Measurements from ENCODE around the gene MAG.
A peak's percentile ranks its signal among the peaks of the same experiment; 100 is the strongest.
"Not testable (repeated sequence)": the region's sequence is repeated elsewhere in the genome, so short reads cannot be mapped to it uniquely, and the experiment has no call there.

Gene MAG

DNA sequence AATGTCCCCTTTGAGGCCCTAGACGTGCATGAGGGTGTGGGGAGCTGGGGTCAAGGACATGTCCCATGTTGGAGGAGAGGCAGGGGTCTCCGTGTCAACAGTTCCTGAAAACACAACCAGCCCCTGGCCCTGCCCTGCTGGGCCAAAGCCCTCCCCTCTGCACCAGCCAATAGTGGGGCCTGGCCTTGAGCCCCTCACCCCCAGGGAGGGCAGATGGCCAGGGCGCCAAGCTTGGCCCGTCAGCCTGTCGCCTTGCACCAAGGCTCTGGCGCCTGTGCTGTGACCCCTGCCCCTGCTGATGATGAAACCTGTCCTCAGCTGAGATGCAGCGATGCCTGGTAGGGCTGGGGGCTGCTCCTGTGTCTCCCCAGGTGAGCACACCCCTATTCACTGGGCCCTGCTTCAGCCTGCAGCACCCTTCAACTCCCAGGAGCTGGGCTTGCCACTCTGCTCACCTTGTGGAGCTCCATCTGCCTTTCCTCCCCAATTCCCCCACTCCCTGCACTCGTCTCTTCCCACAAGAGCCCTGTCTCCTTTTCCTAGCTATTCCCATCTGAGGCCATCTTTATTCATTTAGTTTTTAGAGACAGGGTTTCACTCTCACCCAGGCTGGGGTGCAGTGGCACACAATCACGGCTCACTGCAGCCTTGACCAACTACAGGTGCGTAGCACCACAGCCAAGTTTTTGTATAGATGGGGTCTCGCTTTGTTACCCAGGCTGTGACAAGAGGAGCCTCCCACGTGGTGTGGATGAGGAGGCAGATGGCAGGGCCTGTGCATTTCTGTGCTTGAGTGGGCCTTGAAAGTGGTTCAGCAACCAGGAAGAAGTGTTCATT, 11.8 kb upstream of the MAG start:
- no peak for DNase-seq (ENCODE audit: low read depth in 3 of 3)

GRCh38 chr19:35281303-35281702, 10.7 kb upstream of the MAG start:
- no peak for DNase-seq (ENCODE audit: low read depth in 3 of 3)

DNA sequence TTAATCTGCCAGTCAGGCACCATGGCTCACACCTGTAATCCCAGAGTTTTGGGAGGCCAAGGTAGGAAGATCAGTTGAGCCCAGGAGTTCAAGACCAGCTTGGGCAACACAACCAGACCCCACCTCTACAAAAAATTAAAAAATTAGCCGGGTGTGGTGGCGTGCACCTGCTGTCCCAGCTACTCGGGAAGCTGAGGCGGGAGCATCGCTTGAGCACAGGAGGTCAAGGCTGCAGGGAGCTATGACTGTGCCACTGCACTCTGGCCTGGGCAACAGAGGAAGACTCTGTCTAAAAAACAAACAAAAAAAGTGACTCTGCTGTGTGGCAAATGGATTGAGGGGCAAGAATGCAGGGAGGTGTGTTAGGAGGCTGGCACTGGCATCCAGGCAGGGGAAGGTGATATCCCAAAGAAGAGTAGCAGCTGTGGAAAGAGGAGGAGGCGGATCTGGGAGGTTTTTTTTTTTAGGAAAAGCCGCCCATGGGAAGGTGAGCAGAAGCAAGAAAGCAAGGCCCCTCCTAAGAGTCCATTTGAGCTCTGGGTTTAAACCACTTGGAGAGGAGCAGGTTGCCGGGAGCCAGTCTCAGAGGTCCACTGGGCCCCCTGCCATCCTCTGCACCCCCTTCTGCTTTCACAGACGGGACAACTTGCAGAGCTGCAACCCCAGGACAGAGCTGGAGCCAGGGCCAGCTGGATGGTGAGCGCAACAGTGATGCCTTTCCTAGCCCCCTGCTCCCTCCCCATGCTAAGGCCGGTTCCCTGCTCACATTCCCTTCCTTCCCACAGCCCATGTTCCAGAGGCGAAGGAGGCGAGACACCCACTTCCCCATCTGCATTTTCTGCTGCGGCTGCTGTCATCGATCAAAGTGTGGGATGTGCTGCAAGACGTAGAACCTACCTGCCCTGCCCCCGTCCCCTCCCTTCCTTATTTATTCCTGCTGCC, 7.5 kb upstream of the MAG start:
- DNase-seq (ENCODE audit: low read depth in 3 of 3) = no peak

- no peak for DNase-seq (ENCODE audit: low read depth in 3 of 3)
These were observed 6.9 kb upstream of the MAG start for GRCh38 chr19:35285095-35285449.

DNA sequence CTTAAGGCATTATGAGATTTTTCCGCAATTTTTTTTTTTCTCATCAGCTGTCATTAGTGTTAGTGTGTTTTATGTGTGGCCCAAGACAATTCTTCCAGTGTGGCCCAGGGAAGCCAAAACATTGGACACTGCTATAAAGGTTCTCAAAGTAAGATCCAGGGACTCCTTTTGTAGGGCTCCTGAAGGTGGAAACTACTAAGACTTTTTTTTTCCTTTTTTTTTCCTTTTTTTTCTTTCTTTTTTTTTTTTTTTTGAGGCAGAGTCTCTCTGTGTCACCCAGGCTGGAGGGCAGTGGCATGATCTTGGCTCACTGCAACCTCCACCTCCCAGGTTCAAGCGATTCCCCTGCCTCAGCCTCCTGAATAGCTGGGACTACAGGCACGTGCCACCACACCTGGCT, 6.5 kb upstream of the MAG start:
- not testable (repeated sequence) for DNase-seq (ENCODE audit: low read depth in 3 of 3)

- DNase-seq (ENCODE audit: low read depth in 3 of 3) = not testable (repeated sequence)
These were observed 5.9 kb upstream of the MAG start for GRCh38 chr19:35286101-35286500.

GRCh38 chr19:35287713-35288112, 4.2 kb upstream of the MAG start:
- no peak for DNase-seq (ENCODE audit: low read depth in 3 of 3)

GRCh38 chr19:35288331-35288730, 3.6 kb upstream of the MAG start:
- no peak for DNase-seq (ENCODE audit: low read depth in 3 of 3)

DNA sequence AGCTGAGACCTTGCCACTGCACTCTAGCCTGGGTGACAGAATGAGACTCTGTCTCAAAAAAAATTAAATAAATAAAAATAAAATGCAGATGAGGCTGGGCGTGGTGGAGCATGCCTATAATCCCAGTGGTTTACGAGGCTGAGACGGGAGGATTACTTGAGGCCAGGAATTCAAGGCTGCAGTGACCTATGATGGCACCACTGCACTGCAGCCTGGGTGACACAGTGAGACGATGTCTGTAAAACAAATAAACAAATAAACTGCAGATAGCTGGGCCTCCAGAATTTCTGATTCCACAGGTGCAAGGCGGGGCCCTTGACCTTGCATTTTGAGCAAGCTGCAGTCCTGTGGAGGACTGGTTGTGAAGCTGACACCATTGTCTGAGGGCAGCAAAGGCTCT, 3.1 kb upstream of the MAG start:
- no peak for DNase-seq (ENCODE audit: low read depth in 3 of 3)

- DNase-seq (ENCODE audit: low read depth in 3 of 3) = no peak
These were observed 1.4 kb upstream of the MAG start for GRCh38 chr19:35290381-35291127.

DNA sequence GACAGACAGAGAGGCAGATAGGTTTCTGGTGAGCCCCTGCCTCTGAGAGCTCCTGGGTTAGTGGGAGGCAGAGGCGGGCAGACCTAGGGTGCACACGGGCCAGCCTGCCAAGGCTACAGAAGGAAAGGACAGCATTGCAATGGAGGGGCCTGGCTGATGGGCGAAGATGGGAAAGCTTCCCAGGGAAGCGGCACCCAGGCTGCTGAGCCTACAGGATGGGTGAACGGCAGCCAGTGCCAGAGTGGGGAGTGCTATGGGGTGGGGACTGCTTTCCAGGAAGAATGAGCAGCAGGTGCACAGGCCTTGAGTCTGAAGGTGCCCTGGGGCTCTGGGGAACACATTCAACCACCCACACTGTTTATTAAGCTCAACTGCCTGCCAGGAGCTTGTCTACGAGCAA, 702 bp upstream of the MAG start:
- DNase-seq (ENCODE audit: low read depth in 3 of 3) = no peak

DNA sequence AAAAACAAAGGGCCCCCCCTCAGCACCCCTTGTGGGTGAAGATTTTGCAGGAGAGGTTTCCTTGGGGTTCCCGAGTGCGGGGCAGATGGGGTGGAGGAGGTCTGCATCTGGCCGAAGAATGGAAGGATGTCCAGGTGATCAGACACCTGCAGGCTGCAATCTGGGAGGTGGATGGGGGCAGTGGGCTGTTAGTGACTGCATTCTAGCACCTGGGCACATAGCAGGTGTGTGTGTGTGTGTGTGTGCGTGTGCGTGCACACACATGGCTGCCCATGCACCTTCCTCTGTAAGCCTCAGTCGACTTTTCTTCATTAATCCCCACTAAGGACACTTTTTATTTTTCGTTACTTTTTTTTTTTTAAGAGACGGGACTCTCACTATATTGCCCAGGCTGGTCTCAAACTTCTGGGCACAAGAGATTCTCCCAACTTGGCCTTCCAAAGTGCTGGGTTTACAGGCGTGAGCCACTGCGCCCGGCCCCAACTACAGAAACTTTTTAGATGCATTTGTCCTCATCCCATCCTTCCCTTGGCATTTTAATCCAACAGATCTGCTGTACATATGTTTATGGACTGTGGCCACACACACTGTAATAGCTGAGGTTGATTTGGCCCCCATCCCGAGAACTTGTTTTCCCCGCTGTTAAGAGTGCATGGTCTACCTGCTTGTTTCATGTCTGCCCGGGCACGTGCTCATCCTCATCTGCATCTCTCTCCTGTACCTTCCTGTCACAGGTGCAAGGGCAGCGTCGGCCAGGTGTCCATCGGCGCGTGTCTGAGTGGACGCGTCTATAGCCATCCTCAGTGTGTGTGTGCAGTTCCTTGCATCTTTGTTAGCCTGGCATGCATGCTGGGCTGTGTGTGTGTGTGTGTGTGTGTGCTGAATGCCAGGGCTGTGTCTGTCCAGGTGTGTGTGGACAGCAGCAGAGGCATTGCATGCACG, 731 bp downstream of the MAG start:
- no peak for DNase-seq (ENCODE audit: low read depth in 3 of 3)

GRCh38 chr19:35293363-35293739, 1.4 kb downstream of the MAG start:
- no peak for DNase-seq (ENCODE audit: low read depth in 3 of 3)

DNA sequence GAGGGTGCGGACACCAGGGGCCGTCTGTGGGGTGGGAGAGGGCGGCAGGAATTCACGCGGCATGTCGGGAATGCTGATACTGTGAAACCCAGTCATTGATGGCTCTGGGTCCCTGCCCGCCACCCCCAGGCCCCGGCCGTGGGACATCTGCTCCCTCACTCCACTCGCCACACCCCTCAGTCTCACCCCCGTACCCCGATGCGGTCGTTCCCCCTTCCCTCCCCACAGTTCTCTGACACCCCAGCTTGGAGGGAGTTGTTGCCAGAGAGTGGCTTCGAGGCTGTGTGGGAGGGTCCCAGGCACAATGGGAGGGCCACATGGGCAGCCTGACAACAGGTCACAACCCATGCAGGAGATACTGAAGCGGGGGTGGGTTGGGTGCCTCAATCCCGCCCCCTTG, 1.8 kb downstream of the MAG start:
- DNase-seq (ENCODE audit: low read depth in 3 of 3) = no peak

- no peak for DNase-seq (ENCODE audit: low read depth in 3 of 3)
These were observed 2.4 kb downstream of the MAG start for GRCh38 chr19:35294328-35294727.

DNA sequence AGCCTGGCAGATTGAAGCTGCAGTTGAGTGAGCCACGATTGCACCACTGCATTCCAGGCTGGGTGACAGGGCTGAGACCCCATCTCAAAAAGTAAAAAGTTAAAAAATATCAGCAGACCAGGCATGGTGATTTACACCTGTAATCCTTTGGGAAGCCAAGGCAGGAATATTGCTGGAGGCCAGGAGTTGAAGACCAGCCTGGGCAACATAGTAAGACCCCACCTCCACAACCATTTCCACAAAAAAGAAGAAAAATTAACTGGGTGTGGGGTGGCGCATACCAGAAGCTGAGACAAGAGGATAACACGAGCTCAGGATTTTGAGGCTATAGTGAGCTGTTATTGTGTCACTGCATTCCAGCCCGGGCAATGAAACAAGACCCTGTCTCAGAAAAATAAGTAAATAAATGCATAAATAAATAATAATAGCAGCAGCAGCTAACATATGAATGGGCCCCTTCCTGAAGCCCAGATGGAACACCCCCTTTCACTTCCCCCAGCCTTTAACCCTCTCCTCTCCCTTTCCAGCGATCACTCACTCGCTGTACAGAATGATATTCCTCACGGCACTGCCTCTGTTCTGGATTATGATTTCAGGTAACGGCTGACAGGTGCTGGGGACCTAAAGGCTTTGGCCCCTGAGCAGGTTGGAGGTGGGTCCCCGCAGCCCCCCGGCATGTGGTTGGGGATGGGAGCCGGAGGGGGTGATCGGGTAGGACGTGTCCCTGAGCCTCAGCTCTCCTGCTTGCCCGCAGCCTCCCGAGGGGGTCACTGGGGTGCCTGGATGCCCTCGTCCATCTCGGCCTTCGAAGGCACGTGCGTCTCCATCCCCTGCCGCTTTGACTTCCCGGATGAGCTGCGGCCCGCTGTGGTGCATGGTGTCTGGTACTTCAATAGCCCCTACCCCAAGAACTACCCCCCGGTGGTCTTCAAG, 3.2 kb downstream of the MAG start:
- no peak for DNase-seq (ENCODE audit: low read depth in 3 of 3)

- peak in 1 of 3 donors; percentile 31 for DNase-seq (ENCODE audit: low read depth in 3 of 3)
These were observed 4.0 kb downstream of the MAG start for GRCh38 chr19:35295792-35296462.

GRCh38 chr19:35296644-35297514, 4.9 kb downstream of the MAG start:
- DNase-seq (ENCODE audit: low read depth in 3 of 3) = no peak

DNA sequence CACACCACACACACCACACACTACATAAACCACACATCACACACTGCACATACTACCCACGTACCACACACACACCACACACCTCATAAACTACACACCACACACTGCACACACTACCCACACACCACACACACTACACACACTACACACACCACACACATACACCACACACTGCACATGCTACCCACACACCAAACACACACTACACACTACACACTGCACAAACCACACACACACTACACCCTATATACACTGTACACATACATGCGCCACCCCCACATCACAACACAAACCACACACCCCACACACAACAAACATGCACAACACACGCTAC, 5.5 kb downstream of the MAG start:
- no peak for DNase-seq (ENCODE audit: low read depth in 3 of 3)

Measured in stimulated activated CD4-positive, alpha-beta T cell treated with anti-CD3 and anti-CD28 coated beads, TNF-alpha, amount 100 ng/mL, for 48 hours (primary cell).